ENCODE results near the gene POLR2H. TPM values are rescaled to one million over a fixed set of nuclear protein-coding genes. Genes with fewer than 3 reads are reported as not detected.
A peak's percentile ranks its signal among the peaks of the same experiment; 100 is the strongest.
"Not testable (repeated sequence)": the region's sequence is repeated elsewhere in the genome, so short reads cannot be mapped to it uniquely, and the experiment has no call there.

Gene POLR2H
- total and polyA plus RNA-seq, 2 donors (not counting 1 experiment from before 2014, with no cell fraction given): 60.4 to 106 TPM

DNA sequence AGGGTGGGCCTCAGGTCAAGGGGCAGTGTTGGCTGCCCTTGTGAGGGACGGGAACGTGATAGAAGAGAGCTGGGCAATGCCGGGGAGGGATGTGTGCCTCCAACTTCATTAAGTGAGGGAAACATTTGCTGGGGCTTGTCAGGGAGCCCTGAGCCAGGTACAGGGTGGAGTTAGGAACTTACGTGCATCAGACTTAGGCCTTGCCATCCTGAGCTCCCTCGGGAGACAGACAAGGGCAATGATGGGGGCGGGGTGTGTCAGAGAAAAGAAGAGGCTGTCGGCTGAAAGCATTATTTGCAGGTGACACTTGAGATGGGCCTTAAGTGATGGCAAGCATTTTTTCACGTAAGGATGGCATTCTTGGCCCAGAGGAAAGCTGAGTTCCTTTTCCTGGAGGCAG, 22.5 kb upstream of the POLR2H start:
- CTCF ChIA-PET: no interaction called here
- POLR2A ChIA-PET: no interaction called here
- H3K27ac ChIP-seq (ENCODE audit: low read length in 2 of 2): no peak overlapping the region
- ATAC-seq (ENCODE audit: low read depth): no peak
- peaks cover 14 to 25% of the 10 kb centered on the region in 2 donors for H3K4me1 ChIP-seq (ENCODE audit: control insufficient read depth in 2 of 2, insufficient read depth in 2 of 2, low read length in 2 of 2)
- no peaks in the 10 kb centered on the region for H3K9me3 Mint-ChIP-seq (ENCODE audit: insufficient read depth)
- H4K20me1 ChIP-seq (ENCODE audit: control insufficient read depth, insufficient read depth, low read length, poor library complexity, severe bottlenecking): no peaks in the 10 kb centered on the region
- H3K36me3 ChIP-seq (replicated peaks in 1 of 2; ENCODE audit: control extremely low read depth in 1 of 2, control insufficient read depth in 1 of 2, extremely low read depth in 1 of 2, insufficient read depth in 2 of 2, low read length in 1 of 2): peaks cover 0 to 11% of the 10 kb centered on the region in 2 experiments
- no peaks in the 10 kb centered on the region for H3K27me3 Mint-ChIP-seq
- TF ChIP-seq, protein P1, sequence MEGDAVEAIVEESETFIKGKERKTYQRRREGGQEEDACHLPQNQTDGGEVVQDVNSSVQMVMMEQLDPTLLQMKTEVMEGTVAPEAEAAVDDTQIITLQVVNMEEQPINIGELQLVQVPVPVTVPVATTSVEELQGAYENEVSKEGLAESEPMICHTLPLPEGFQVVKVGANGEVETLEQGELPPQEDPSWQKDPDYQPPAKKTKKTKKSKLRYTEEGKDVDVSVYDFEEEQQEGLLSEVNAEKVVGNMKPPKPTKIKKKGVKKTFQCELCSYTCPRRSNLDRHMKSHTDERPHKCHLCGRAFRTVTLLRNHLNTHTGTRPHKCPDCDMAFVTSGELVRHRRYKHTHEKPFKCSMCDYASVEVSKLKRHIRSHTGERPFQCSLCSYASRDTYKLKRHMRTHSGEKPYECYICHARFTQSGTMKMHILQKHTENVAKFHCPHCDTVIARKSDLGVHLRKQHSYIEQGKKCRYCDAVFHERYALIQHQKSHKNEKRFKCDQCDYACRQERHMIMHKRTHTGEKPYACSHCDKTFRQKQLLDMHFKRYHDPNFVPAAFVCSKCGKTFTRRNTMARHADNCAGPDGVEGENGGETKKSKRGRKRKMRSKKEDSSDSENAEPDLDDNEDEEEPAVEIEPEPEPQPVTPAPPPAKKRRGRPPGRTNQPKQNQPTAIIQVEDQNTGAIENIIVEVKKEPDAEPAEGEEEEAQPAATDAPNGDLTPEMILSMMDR (IDR thresholded peaks at IDR 0.05): no peak
- no peak for TF ChIP-seq EZH2 (IDR thresholded peaks at IDR 0.05; ENCODE audit: borderline replicate concordance, insufficient read depth, low read depth, low read length, poor library complexity, severe bottlenecking)
- H3K4me2 ChIP-seq (replicated peaks; ENCODE audit: low read depth, low read length, poor library complexity, severe bottlenecking): peak overlapping the region; percentile 36
- H3K9me3 ChIP-seq (ENCODE audit: control extremely low read depth in 1 of 3, control insufficient read depth in 2 of 3, insufficient read depth in 1 of 3, low read length in 2 of 3): no peaks in the 10 kb centered on the region
- intact Hi-C loops (cut with micrococcal nuclease): no loop called here
- H3K27ac Mint-ChIP-seq: no peak overlapping the region
- H3K27me3 ChIP-seq (replicated peaks in 1 of 4; ENCODE audit: control extremely low read depth in 1 of 4, control insufficient read depth in 3 of 4, insufficient read depth in 4 of 4, low read length in 3 of 4): peaks cover 0 to 3% (median 0%) of the 10 kb centered on the region in 4 experiments
- H3K4me1 Mint-ChIP-seq: peaks cover 29% of the 10 kb centered on the region
- H3K79me2 ChIP-seq (ENCODE audit: control insufficient read depth, insufficient read depth, low read length): peaks cover 19% of the 10 kb centered on the region
- H3K9ac ChIP-seq (ENCODE audit: low read length): no peak overlapping the region
- 91% methylated on average over 8 of the region's 8 CpGs for WGBS (ENCODE audit: insufficient coverage)
- no peak overlapping the region for H3K4me3 ChIP-seq (ENCODE audit: control extremely low read depth in 1 of 5, extremely low read depth in 1 of 5, insufficient read depth in 1 of 5, low read depth in 2 of 5, low read length in 4 of 5)
- H2AFZ ChIP-seq (ENCODE audit: insufficient read depth, low read depth, low read length, poor library complexity, severe bottlenecking): no peak overlapping the region
- peak overlapping the region; percentile 39 for H3K4me3 Mint-ChIP-seq
- DNase-seq: no peak

DNA sequence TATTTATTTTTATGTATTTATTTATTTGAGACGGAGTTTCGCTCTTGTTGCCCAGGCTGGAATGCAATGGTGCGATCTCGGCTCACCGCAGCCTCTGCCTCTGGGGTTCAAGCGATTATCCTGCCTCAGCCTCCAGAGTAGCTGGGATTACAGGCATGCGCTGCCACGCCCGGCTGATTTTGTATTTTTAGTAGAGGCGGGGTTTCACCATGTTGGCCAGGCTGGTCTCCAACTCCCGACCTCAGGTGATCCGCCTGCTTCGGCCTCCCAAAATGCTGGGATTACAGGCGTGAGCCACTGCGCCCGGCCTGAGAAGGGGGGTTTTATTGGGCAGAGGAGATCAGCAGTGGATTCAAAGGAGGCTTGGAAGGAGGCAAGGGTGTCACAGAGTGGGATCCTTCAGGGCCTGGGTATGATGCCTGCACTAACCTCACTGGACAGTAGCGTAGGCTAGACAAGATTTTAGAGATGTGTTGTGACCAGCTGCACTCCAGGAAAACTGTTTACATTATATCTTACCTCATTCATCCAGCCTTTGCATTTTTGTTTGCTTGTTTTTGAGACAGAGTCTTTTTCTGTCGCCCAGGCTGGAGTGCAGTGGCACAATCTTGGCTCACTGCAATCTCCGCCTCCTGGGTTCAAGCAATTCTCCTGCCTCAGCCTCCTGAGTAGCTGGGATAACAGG, 21.9 kb upstream of the POLR2H start:
- H3K4me3 Mint-ChIP-seq: not testable (repeated sequence)

More for the DNA sequence above, 21.9 kb upstream of the POLR2H start:
- WGBS (ENCODE audit: insufficient coverage): over 99% methylated on average over 16 of the region's 19 CpGs
- H3K4me3 ChIP-seq (ENCODE audit: control extremely low read depth in 1 of 5, extremely low read depth in 1 of 5, insufficient read depth in 1 of 5, low read depth in 2 of 5, low read length in 4 of 5); H3K27ac ChIP-seq (ENCODE audit: low read length in 2 of 2); H3K27me3 ChIP-seq (replicated peaks in 1 of 4; ENCODE audit: control extremely low read depth in 1 of 4, control insufficient read depth in 3 of 4, insufficient read depth in 4 of 4, low read length in 3 of 4); H4K20me1 ChIP-seq (ENCODE audit: control insufficient read depth, insufficient read depth, low read length, poor library complexity, severe bottlenecking); CTCF ChIA-PET; POLR2A ChIA-PET; H3K9me3 Mint-ChIP-seq (ENCODE audit: insufficient read depth); H3K27me3 Mint-ChIP-seq; DNase-seq; intact Hi-C loops (cut with micrococcal nuclease); H3K4me2 ChIP-seq (replicated peaks; ENCODE audit: low read depth, low read length, poor library complexity, severe bottlenecking); ATAC-seq (ENCODE audit: low read depth); H3K9me3 ChIP-seq (ENCODE audit: control extremely low read depth in 1 of 3, control insufficient read depth in 2 of 3, insufficient read depth in 1 of 3, low read length in 2 of 3); H3K27ac Mint-ChIP-seq; H2AFZ ChIP-seq (ENCODE audit: insufficient read depth, low read depth, low read length, poor library complexity, severe bottlenecking); H3K9ac ChIP-seq (ENCODE audit: low read length): not testable (repeated sequence)
- peaks cover 27% of the 10 kb centered on the region for H3K4me1 Mint-ChIP-seq
- Histone ChIP-seq H3K4me1 (ENCODE audit: control insufficient read depth in 2 of 2, insufficient read depth in 2 of 2, low read length in 2 of 2) (peaks cover 14 to 25% of the 10 kb centered on the region in 2 donors), H3K79me2 (ENCODE audit: control insufficient read depth, insufficient read depth, low read length) (peaks cover 19% of the 10 kb centered on the region), H3K36me3 (replicated peaks in 1 of 2; ENCODE audit: control extremely low read depth in 1 of 2, control insufficient read depth in 1 of 2, extremely low read depth in 1 of 2, insufficient read depth in 2 of 2, low read length in 1 of 2) (peaks cover 0 to 12% of the 10 kb centered on the region in 2 experiments)
